SU-DHL-6 (cell line): ENCODE data around the gene ATL3.

ENCODE experiments used
- H2AFZ ChIP-seq: fragments of 200-600 bp; sonication (generic); 2 replicates; pipeline ENCODE4 v1.6.1; 2014; ENCODE audit warnings: low read depth, mild to moderate bottlenecking, moderate library complexity, mixed read lengths, antibody characterized with exemption, low read length; ENCODE audit not compliant: severe bottlenecking
- H3F3A ChIP-seq: fragments of 200-600 bp; shearing (Covaris generic); 2 replicates; pipeline ENCODE4 v1.6.0; 2016; ENCODE audit warnings: antibody characterized with exemption, mild to moderate bottlenecking; ENCODE audit not compliant: insufficient read depth
- H3K27ac ChIP-seq: fragments of 200-600 bp; sonication (generic); 2 replicates; pipeline ENCODE4 v1.5.1; 2016; ENCODE audit warnings: low read depth, mild to moderate bottlenecking, low read length, moderate library complexity, mixed read lengths
- H3K27me3 ChIP-seq: fragments of 200-600 bp; sonication (generic), shearing (Covaris generic); 2 replicates; pipeline ENCODE4 v1.6.0; 2014; ENCODE audit warnings: mild to moderate bottlenecking, low read length
- H3K36me3 ChIP-seq: fragments of 200-600 bp; sonication (generic); 2 replicates; pipeline ENCODE4 v1.6.1; 2014; ENCODE audit warnings: mild to moderate bottlenecking, low read length, mixed read lengths
- H3K4me2 ChIP-seq: fragments of 300-600, 200-600 bp; shearing (Covaris generic), sonication (generic); 2 replicates; pipeline ENCODE4 v1.6.0; 2014; ENCODE audit warnings: low read length, low read depth, mild to moderate bottlenecking; ENCODE audit not compliant: poor library complexity, severe bottlenecking
- H3K4me3 ChIP-seq: fragments of 200-600 bp; sonication (generic); 2 replicates; pipeline ENCODE4 v1.5.1; 2014; ENCODE audit warnings: antibody characterized with exemption, low read length, mild to moderate bottlenecking, mixed read lengths; ENCODE audit not compliant: insufficient read depth, poor library complexity, severe bottlenecking
- H3K79me2 ChIP-seq: fragments of 200-600 bp; sonication (generic); 2 replicates; pipeline ENCODE4 v1.6.1; 2014; ENCODE audit warnings: mild to moderate bottlenecking, low read length, moderate library complexity; ENCODE audit not compliant: insufficient read depth
- H3K9ac ChIP-seq: fragments of 200-600 bp; sonication (generic); 2 replicates; pipeline ENCODE4 v1.7.0; 2014; ENCODE audit warnings: mild to moderate bottlenecking, low read length
- H3K9me2 ChIP-seq: fragments of 200-600 bp; sonication (generic); replicated peaks from 2 replicates; pipeline ENCODE4 v1.6.1; 2014; ENCODE audit warnings: low read length; ENCODE audit not compliant: insufficient read depth
- H3K9me3 ChIP-seq: fragments of 200-600 bp; sonication (generic); 2 replicates; pipeline ENCODE4 v1.6.1; 2014; ENCODE audit warnings: low read length, mixed read lengths; ENCODE audit not compliant: insufficient read depth
- H4K20me1 ChIP-seq: fragments of 200-600 bp; sonication (generic); 2 replicates; pipeline ENCODE4 v1.6.1; 2014; ENCODE audit warnings: low read depth, mild to moderate bottlenecking, antibody characterized with exemption, low read length, moderate library complexity, mixed read lengths
- EZH2phosphoT487 ChIP-seq: fragments of 200-600 bp; sonication (generic), shearing (Covaris generic); conservative IDR thresholded peaks from 2 replicates; pipeline ENCODE4 v1.6.1; 2018; ENCODE audit warnings: mild to moderate bottlenecking, antibody characterized with exemption, low read length, moderate library complexity, mixed read lengths
- TF ChIP-seq, protein P1 (sequence below): fragments of 200-600 bp; sonication (generic); IDR thresholded peaks from one replicate; pipeline ENCODE4 v1.5.1; 2017; ENCODE audit warnings: antibody characterized with exemption, mild to moderate bottlenecking, low read length, moderate library complexity; ENCODE audit not compliant: insufficient read depth, poor library complexity, severe bottlenecking

The ATL3 gene

DNA sequence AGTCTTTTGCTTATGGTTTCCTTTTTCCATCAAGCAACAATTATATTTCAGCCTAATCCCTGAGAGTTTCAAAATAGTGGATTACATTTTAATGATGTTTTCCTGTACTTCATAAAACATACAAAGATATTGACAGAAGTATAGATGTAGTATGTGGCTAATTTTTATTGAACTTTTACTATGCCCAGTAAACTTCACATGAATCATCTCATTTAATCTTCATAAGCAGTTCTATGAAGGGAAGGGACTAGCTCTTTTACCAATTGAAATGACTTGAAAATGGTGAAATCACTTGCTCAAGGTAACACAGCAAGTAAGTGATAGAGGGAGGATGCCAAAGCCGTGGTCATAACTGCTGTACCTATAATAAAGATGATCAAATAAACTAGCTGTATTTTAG, 37.6 kb upstream of the ATL3 start:
- Histone ChIP-seq H3K27ac (no peak overlapping the region), H3K9ac (no peak overlapping the region), H3K4me2 (no peak overlapping the region), H3K4me3 (no peak overlapping the region), H3K9me3 (no peaks in the 10 kb centered on the region), H2AFZ (no peak overlapping the region), H3F3A (no peaks in the 10 kb centered on the region), H3K27me3 (no peaks in the 10 kb centered on the region), H4K20me1 (peaks cover 5% of the 10 kb centered on the region), H3K36me3 (no peaks in the 10 kb centered on the region), H3K9me2 (no peaks in the 10 kb centered on the region), H3K79me2 (peaks cover 92% of the 10 kb centered on the region)
- TF ChIP-seq EZH2phosphoT487 = no peak
- TF ChIP-seq, protein P1, sequence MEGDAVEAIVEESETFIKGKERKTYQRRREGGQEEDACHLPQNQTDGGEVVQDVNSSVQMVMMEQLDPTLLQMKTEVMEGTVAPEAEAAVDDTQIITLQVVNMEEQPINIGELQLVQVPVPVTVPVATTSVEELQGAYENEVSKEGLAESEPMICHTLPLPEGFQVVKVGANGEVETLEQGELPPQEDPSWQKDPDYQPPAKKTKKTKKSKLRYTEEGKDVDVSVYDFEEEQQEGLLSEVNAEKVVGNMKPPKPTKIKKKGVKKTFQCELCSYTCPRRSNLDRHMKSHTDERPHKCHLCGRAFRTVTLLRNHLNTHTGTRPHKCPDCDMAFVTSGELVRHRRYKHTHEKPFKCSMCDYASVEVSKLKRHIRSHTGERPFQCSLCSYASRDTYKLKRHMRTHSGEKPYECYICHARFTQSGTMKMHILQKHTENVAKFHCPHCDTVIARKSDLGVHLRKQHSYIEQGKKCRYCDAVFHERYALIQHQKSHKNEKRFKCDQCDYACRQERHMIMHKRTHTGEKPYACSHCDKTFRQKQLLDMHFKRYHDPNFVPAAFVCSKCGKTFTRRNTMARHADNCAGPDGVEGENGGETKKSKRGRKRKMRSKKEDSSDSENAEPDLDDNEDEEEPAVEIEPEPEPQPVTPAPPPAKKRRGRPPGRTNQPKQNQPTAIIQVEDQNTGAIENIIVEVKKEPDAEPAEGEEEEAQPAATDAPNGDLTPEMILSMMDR = no peak

DNA sequence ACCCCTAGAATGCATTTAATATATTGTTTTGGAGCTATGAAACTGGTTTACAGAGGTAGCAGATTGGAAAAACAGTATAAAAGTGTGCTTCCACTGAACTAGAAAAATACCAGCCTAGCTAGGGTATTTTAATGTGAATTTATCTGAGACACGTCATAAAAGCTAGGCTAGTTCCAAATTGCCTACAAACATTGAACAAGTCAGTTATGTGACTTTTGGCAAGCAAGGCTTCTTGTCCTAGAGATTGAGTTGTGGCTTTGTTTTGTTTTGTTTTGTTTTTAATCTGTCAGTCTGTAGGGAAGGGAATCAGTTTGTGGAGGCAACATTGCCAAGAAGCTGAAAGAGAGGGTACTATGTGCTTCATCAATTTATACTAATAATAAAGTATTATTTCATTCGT, 34.4 kb upstream of the ATL3 start:
- Histone ChIP-seq H3K9me2 (no peaks in the 10 kb centered on the region), H3K27me3 (no peaks in the 10 kb centered on the region), H3K9ac (no peak overlapping the region), H3K36me3 (no peaks in the 10 kb centered on the region), H3F3A (no peaks in the 10 kb centered on the region), H3K79me2 (peaks cover 93% of the 10 kb centered on the region), H3K9me3 (no peaks in the 10 kb centered on the region), H3K27ac (no peak overlapping the region), H4K20me1 (peaks cover 5% of the 10 kb centered on the region; the same call in 1 of the 2 replicates), H3K4me3 (no peak overlapping the region), H2AFZ (no peak overlapping the region), H3K4me2 (no peak overlapping the region)
- no peak for TF ChIP-seq EZH2phosphoT487
- TF ChIP-seq, protein P1 = no peak

DNA sequence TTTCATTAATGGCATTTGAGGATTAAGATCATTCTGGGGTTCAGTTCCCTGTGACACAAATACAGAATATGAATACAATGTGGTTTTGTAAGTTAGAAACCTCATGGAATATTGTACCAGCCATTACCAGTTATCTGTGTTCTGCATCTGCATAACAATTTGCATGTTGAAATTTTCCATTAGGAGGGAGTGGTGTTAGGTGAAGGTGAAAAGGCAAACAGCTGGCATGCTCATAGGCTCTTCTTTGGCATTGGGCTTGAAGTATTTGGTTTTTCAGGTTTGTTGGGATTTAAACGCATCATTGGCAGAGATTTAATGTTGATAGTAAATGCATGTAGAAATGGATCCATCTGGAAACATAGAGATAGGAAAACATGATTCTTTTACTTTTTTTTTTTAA, 28.7 kb upstream of the ATL3 start:
- Histone ChIP-seq H3K27ac (no peak overlapping the region), H4K20me1 (peaks cover 6% of the 10 kb centered on the region; the same call in 1 of the 2 replicates), H3K4me2 (no peak overlapping the region), H3K9ac (no peak overlapping the region), H3K27me3 (no peaks in the 10 kb centered on the region), H3K9me2 (no peaks in the 10 kb centered on the region), H3K36me3 (no peaks in the 10 kb centered on the region), H2AFZ (no peak overlapping the region), H3F3A (0 out of 2 replicates have a peak, but pooled peaks cover under 1% of the 10 kb centered on the region), H3K79me2 (peaks cover 88% of the 10 kb centered on the region), H3K9me3 (no peaks in the 10 kb centered on the region), H3K4me3 (no peak overlapping the region)
- TF ChIP-seq, protein P1 = no peak
- no peak for TF ChIP-seq EZH2phosphoT487
